HepG2 (cell line): ENCODE results near the gene UBR3.
"Not testable (repeated sequence)": the region's sequence is repeated elsewhere in the genome, so short reads cannot be mapped to it uniquely, and the experiment has no call there.

Experiments used
- BRD4 ChIP-seq: sonication (generic); formaldehyde crosslinking; IDR thresholded peaks from 2 replicates; pipeline ENCODE4 v1.4.0; 2020; ENCODE audit warnings: missing genetic modification reagents
- CTCF ChIP-seq: sonication (generic); formaldehyde crosslinking; IDR thresholded peaks from 2 replicates; pipeline ENCODE4 v1.5.0; 2020; ENCODE audit warnings: mild to moderate bottlenecking, missing genetic modification reagents, moderate library complexity
- KDM5B ChIP-seq: sonication (generic); formaldehyde crosslinking; IDR thresholded peaks from 2 replicates; pipeline ENCODE4 v1.4.0; 2020; ENCODE audit warnings: missing genetic modification reagents, mild to moderate bottlenecking, borderline replicate concordance
- MAZ ChIP-seq, 2 experiments: sonication (generic) in 1 of 2; formaldehyde crosslinking in 1 of 2; IDR thresholded peaks; 2 replicates each; pipeline versions ENCODE4 v1.5.0 to v1.6.1; 2012 to 2020; ENCODE audit warnings: low read depth in 2 of 2, mild to moderate bottlenecking in 2 of 2, borderline replicate concordance in 1 of 2, improper control_type of control experiment in 1 of 2, low read length in 1 of 2, missing genetic modification reagents in 1 of 2, moderate library complexity in 1 of 2
- NCOA1 ChIP-seq: sonication (generic); formaldehyde crosslinking; IDR thresholded peaks from 2 replicates; pipeline ENCODE4 v1.9.0; 2021; ENCODE audit warnings: missing genetic modification reagents
- PREB ChIP-seq: sonication (generic); formaldehyde crosslinking; IDR thresholded peaks from 2 replicates; pipeline ENCODE4 v1.4.0; 2020; ENCODE audit warnings: missing genetic modification reagents
- RAD21 ChIP-seq: fragments of 450-650 bp; formaldehyde crosslinking; IDR thresholded peaks from 2 replicates; pipeline ENCODE4 v1.5.0; 2020; ENCODE audit warnings: mild to moderate bottlenecking
- RBFOX2 ChIP-seq: fragments of 200-400 bp; formaldehyde crosslinking; IDR thresholded peaks from 2 replicates; pipeline ENCODE4 v1.6.1; 2017; ENCODE audit warnings: low read depth, mild to moderate bottlenecking, low read length
- SIN3A ChIP-seq: IDR thresholded peaks from 2 replicates; pipeline ENCODE4 v1.6.1; 2011; ENCODE audit warnings: low read depth, mild to moderate bottlenecking, control low read depth, low read length, borderline replicate concordance
- SIX4 ChIP-seq: sonication (generic); formaldehyde crosslinking; IDR thresholded peaks from 2 replicates; pipeline ENCODE4 v1.4.0; 2020; ENCODE audit warnings: missing genetic modification reagents
- ZFX ChIP-seq: sonication (generic); formaldehyde crosslinking; IDR thresholded peaks from 2 replicates; pipeline ENCODE4 v1.4.0; 2020; ENCODE audit warnings: mild to moderate bottlenecking, low read depth, missing genetic modification reagents, moderate library complexity
- ZNF639 ChIP-seq: conservative IDR thresholded peaks from 2 replicates; pipeline ENCODE4 v1.6.1; 2018; ENCODE audit warnings: missing genetic modification reagents
- ZSCAN20 ChIP-seq: sonication (generic); formaldehyde crosslinking; IDR thresholded peaks from 2 replicates; pipeline ENCODE4 v1.4.0; 2020; ENCODE audit warnings: missing genetic modification reagents, mild to moderate bottlenecking, borderline replicate concordance

GRCh38 chr2:169866230-169866629 is 39.0 kb downstream of the UBR3 start:
- TF ChIP-seq NCOA1; MAZ (IDR thresholded peaks at IDR 0.05; ENCODE audit: borderline replicate concordance, low read depth, low read length); MAZ (CRISPR knock-in tag; IDR thresholded peaks at IDR 0.05; ENCODE audit: low read depth); ZSCAN20 (CRISPR knock-in tag); ZFX (CRISPR knock-in tag); CTCF; SIX4 (CRISPR knock-in tag); RAD21 (CRISPR knock-in tag); PREB; SIN3A; BRD4 (CRISPR knock-in tag); RBFOX2; ZNF639; KDM5B (CRISPR knock-in tag): not testable (repeated sequence)
